ENCODE data around the gene GPC5.

GPC5 gene

DNA sequence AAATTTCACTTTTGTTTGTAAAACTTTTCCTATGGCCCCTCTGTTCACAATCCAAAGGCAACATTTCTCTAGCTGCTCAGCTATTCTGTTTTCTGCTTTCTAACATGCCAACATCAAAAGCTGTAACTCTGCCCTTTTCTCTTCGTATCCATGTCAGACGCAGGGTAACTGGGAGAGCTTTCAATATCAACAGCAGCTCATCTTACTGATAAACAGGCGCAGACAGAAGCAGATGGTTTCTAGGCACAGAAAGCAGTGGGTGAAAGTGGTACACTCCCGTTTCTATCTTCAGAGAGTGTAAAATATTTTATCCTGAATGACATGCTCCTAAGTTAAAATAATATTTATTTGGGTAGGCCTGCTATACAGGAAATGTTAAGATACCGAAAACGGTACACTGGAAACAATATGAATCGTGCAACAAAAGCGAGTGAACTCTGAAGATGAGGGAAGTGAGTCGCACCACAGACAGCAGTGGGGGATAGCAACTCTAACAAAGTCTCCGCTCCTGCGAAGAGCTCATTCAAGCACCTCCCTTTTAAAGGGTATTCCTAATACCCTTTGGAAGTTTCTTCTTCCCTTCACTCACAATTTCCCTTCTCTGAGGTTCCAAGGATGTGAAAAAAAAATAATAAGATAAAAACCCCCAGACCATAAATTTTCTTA, 798.3 kb downstream of the GPC5 start:
- TF ChIP-seq, protein P1, sequence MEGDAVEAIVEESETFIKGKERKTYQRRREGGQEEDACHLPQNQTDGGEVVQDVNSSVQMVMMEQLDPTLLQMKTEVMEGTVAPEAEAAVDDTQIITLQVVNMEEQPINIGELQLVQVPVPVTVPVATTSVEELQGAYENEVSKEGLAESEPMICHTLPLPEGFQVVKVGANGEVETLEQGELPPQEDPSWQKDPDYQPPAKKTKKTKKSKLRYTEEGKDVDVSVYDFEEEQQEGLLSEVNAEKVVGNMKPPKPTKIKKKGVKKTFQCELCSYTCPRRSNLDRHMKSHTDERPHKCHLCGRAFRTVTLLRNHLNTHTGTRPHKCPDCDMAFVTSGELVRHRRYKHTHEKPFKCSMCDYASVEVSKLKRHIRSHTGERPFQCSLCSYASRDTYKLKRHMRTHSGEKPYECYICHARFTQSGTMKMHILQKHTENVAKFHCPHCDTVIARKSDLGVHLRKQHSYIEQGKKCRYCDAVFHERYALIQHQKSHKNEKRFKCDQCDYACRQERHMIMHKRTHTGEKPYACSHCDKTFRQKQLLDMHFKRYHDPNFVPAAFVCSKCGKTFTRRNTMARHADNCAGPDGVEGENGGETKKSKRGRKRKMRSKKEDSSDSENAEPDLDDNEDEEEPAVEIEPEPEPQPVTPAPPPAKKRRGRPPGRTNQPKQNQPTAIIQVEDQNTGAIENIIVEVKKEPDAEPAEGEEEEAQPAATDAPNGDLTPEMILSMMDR (IDR thresholded peaks at IDR 0.05; ENCODE audit: insufficient read depth, missing control alignments), result no peak
- no peak for FAIRE-seq
- DNase-seq (ENCODE audit: insufficient read length, low spot score), result no peak

DNA sequence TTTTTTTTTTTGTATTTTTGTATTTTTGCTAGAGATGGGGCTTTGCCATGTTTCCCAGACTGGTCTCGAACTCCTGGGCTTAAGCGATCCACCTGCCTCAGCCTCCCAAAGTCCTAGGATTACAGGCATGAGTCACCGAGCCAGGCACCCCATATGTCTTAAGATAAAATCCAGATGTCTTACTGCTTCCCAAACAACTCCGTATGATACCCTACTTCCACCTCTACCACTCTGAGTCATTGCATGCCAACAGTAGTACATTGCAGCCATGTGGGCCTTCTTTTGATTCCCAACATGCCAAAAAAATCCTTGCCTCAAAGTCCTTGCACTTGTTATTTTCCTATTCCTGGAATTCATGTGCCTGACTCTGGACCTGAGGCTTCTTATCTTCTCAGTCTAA, 799.2 kb downstream of the GPC5 start:
- TF ChIP-seq, protein P1 (IDR thresholded peaks at IDR 0.05; ENCODE audit: insufficient read depth, missing control alignments), result no peak
- DNase-seq (ENCODE audit: insufficient read length, low spot score) (no peak), FAIRE-seq (no peak)

DNA sequence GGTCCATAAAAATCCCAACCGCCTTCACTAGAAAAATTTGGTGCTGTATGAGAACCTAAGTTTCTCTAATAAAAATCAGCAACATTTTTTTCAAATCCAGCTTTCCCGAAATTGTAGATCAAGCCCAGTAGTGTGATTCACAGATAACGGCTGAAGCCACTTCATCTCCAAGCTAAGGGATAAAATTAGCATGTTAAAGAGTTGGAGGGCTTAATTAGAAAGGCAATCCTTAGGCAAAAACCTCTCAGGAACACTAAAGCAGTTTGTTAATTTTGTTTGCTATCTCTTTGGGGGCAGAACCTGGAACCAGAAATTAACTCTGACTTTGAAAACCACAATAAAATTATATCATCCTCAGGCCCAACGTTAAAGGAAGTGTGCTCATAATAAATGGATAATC, 820.2 kb downstream of the GPC5 start:
- FAIRE-seq, result no peak

DNA sequence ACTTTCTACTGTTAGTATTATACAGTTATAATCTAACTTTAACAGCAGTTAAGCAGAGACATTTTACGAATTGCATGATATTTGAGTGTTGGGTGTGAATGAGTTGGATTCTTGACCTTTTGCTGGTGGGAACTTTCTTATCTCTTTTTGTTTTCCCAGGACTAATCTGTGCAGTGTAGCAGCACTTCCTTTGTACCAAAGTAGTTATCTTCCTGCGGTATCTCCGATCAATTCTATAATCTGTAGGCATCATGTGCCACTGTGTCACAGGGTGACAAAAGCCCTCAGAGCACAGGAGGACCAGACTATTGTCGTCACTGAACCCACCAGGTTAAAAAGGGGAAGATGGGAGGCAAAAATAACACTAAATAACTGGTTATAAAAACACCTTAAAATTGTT, 823.5 kb downstream of the GPC5 start:
- TF ChIP-seq, protein P1 (IDR thresholded peaks at IDR 0.05; ENCODE audit: insufficient read depth, missing control alignments), result no peak
- no peak for DNase-seq (ENCODE audit: insufficient read length, low spot score)
- FAIRE-seq, result no peak

More for the DNA sequence above, 820.2 kb downstream of the GPC5 start:
- TF ChIP-seq, protein P1 (IDR thresholded peaks at IDR 0.05; ENCODE audit: insufficient read depth, missing control alignments), result no peak
- DNase-seq (ENCODE audit: insufficient read length, low spot score), result no peak

DNA sequence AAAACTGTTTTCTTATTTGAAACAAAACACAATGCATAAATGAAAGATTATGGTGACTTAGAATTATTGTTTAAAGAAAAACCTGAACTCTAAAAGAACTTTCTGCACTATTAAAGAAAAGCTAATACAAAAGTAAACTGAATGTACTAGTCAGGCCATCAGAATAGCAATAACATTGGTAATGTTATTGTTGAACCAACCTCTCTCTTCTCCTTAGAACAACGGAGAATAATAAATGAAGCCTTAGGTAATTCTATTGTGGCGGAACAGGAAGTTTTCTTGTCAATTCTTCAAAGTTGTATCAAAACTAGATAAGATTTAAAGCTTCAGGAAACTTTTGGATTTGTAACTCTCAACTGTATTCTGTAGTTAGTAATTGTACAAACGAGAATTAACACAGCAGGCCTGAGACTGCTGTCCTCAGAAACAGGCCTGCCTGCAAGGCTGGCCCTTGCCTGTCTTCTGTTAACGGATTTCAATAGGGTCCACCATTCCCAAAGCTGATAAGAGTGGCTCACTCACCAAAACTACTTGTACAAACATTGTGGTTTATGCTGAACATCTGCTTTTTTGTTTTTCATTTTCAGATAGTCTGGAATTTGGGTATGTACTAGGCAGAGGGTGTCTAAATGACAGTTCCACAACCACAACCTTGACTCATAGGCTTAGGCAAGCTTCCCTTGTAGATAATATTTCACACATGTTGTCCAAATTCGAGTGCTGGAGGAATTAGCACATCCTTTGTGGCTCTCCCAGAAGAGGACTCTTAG, 825.8 kb downstream of the GPC5 start:
- no peak for DNase-seq (ENCODE audit: insufficient read length, low spot score)
- TF ChIP-seq, protein P1 (IDR thresholded peaks at IDR 0.05; ENCODE audit: insufficient read depth, missing control alignments), result no peak
- no peak for FAIRE-seq

DNA sequence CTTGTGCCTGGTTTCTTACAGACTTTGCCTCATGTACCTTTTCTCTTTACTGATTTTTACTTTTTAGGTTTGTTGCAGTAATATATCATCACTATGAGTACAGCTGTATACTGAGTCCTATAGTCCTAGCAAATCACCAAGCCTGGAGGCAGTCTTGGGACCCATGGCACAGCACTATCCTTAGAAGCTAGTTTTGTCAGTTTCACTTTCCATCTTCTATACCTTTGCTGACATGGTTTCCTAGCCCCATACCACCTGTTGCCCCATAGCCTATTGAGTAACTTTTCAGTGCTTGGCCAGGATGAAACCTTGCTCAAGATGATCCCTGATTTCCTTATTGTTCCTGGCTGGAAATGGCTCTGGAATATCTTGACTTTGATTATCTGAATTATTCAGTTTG, 826.4 kb downstream of the GPC5 start:
- FAIRE-seq (no peak), DNase-seq (ENCODE audit: insufficient read length, low spot score) (no peak)
- TF ChIP-seq, protein P1 (IDR thresholded peaks at IDR 0.05; ENCODE audit: insufficient read depth, missing control alignments), result no peak

DNA sequence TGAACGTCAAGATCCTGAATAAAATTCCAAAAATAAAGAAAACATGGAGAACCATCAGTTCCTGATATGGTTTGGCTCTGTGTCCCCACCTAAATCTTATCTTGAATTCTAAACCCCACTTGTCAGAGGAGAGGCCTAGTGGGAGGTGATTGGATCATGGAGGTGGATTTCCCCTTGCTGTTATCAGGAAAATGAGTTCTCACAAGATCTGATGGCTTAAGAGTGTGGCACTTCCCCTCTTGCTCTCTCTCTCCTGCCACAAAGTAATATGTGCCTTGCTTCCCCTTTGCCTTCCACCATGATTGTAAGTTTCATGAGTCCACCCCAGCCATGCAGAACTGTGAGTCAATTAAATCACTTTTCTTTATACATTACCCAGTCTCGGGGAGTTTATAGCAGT, 827.4 kb downstream of the GPC5 start:
- DNase-seq (ENCODE audit: insufficient read length, low spot score) (no peak), FAIRE-seq (no peak)
- TF ChIP-seq, protein P1 (IDR thresholded peaks at IDR 0.05; ENCODE audit: insufficient read depth, missing control alignments), result no peak

Measured in D721Med (cell line).